Breast epithelium (tissue), 4 donors: ENCODE data around the gene HLA-DQA2. TPM values are rescaled to one million over a fixed set of nuclear protein-coding genes. Genes with fewer than 3 reads are reported as not detected.
"Not testable (repeated sequence)": the region's sequence is repeated elsewhere in the genome, so short reads cannot be mapped to it uniquely, and the experiment has no call there.

Experiments
- DNase-seq, 2 donors: peaks; one replicate each; pipeline ENCODE4 v3.0.0-alpha.2; 2019; ENCODE audit warnings: low spot score in 2 of 2
- H3K27ac ChIP-seq, 2 donors: fragments of 200-600 bp; sonication (generic) in 1 of 2; one replicate each; pipeline ENCODE4 v1.5.1; 2016 to 2019; ENCODE audit warnings: mild to moderate bottlenecking in 1 of 2
- H3K27me3 ChIP-seq, 2 donors: fragments of 200-600 bp; sonication (generic) in 1 of 2; one replicate each; pipeline versions ENCODE4 v1.5.1 to v1.6.0; 2017 to 2019; ENCODE audit warnings: control low read depth in 1 of 2, mild to moderate bottlenecking in 1 of 2
- H3K36me3 ChIP-seq: fragments of 200-600 bp; one replicate; pipeline ENCODE4 v1.5.1; 2019
- H3K4me1 ChIP-seq, 2 donors: fragments of 200-600 bp; sonication (generic); one replicate each; pipeline ENCODE4 v1.5.1; 2016 to 2019; ENCODE audit warnings: control low read depth in 1 of 2
- H3K4me3 ChIP-seq, 3 donors: fragments of 200-600 bp; sonication (generic); 1 replicate in 2 of 3; 2 replicates in 1 of 3; pipeline ENCODE4 v1.5.1; 2016 to 2019; ENCODE audit warnings: mild to moderate bottlenecking in 3 of 3, moderate library complexity in 2 of 3
- H3K9me3 ChIP-seq, 2 donors: fragments of 200-600 bp; sonication (generic) in 1 of 2; one replicate each; pipeline ENCODE4 v1.5.1; 2016 to 2019; ENCODE audit warnings: control low read depth in 1 of 2
- POLR2A ChIP-seq: fragments of 450-650 bp; IDR thresholded peaks from one replicate; pipeline ENCODE4 v1.6.1; 2016; ENCODE audit warnings: antibody characterized with exemption, mild to moderate bottlenecking, moderate library complexity
- POLR2AphosphoS5 ChIP-seq, 3 donors: sonication (generic); formaldehyde crosslinking; IDR thresholded peaks; one replicate each; pipeline ENCODE4 v1.6.1; 2017; ENCODE audit warnings: antibody characterized with exemption in 3 of 3
- intact Hi-C: fragments of 100-400 bp; cut with DNase I; formaldehyde crosslinking; loops from one replicate; pipeline ENCODE4 v1.15.1; 2023; ENCODE audit warnings: low total_unique reads
- total RNA-seq, 3 donors: library from RNA; depleted of rRNA; stranded (reverse); fragments of >200 nt; gene quantifications; one replicate each; pipeline ENCODE4 v1.1.0, GENCODE V29; 2016
- TF ChIP-seq, protein P1 (sequence below), 3 donors: fragments of 450-650 bp; IDR thresholded peaks; one replicate each; pipeline ENCODE4 v1.5.1; 2016 to 2017; ENCODE audit warnings: antibody characterized with exemption in 3 of 3, mild to moderate bottlenecking in 3 of 3, moderate library complexity in 3 of 3

HLA-DQA2 gene
- 1 to 10 TPM in 2 of 3 donors, under 1 TPM in 1; 0.48 to 2.0 (median 2.0) TPM for total RNA-seq

DNA sequence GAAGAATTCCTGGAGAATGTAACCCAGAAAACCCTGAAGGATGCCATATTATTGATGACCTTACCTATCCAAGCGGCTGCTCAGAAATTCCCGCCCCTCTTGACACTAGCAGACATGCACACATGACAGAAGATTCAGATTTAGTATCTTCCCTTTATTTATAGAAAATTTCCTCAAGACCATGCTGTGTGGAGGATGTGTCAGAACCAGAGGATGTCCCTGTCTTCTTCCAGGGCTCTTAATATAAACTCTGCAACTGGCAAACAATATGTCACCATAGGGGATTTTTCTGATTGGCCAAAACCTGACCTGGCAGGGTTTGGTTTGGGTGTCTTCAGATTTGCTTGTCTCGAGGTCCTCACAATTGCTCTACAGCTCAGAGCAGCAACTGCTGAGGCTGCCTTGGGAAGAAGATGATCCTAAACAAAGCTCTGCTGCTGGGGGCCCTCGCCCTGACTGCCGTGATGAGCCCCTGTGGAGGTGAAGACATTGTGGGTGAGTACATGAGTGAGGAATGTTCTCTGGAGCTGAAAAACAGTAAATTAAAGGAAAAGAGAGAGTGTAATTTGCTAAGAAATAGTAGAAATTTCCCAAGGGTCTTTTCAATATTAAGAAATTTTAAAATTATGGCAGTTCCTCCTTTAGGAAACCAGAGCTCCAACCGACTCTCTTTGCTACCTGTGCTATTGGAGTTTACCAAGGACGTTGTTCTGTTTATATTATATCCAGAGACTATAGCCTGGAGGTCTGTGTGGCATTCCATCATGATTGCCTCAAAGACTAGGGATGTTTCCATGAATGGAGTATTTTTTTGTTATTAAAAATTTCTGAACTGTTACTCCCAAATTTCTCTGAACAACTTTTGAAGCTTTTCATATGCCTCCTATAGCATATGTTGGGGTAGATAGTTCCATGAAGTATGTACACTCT lies at the start of gene HLA-DQA2:
TSS of gene HLA-DQA2 (plus strand) at position 361 of the 930 bp plus-strand sequence. CDS start at position 414, 53 bp downstream.
- intact Hi-C loops = no loop called here
- Histone ChIP-seq H3K27me3 (no peaks in the 10 kb centered on the region), H3K27ac (no peak within 1 kb of the TSS), H3K9me3 (no peaks in the 10 kb centered on the region), H3K4me1 (no peaks in the 10 kb centered on the region), H3K36me3 (no peaks in the 10 kb centered on the region), H3K4me3 (no peak within 1 kb of the TSS)
- TF ChIP-seq POLR2AphosphoS5 (IDR thresholded peaks at IDR 0.05) (no peak), POLR2A (no peak)
- TF ChIP-seq, protein P1, sequence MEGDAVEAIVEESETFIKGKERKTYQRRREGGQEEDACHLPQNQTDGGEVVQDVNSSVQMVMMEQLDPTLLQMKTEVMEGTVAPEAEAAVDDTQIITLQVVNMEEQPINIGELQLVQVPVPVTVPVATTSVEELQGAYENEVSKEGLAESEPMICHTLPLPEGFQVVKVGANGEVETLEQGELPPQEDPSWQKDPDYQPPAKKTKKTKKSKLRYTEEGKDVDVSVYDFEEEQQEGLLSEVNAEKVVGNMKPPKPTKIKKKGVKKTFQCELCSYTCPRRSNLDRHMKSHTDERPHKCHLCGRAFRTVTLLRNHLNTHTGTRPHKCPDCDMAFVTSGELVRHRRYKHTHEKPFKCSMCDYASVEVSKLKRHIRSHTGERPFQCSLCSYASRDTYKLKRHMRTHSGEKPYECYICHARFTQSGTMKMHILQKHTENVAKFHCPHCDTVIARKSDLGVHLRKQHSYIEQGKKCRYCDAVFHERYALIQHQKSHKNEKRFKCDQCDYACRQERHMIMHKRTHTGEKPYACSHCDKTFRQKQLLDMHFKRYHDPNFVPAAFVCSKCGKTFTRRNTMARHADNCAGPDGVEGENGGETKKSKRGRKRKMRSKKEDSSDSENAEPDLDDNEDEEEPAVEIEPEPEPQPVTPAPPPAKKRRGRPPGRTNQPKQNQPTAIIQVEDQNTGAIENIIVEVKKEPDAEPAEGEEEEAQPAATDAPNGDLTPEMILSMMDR (IDR thresholded peaks at IDR 0.05) = no peak
- no peak for DNase-seq

- DNase-seq = no peak
- TF ChIP-seq, protein P1 (IDR thresholded peaks at IDR 0.05) = peak in 1 of 3 donors; percentile 39
- TF ChIP-seq POLR2A = no peak
- TF ChIP-seq POLR2AphosphoS5 (IDR thresholded peaks at IDR 0.05) = no peak
- Histone ChIP-seq H3K27ac (no peak overlapping the region), H3K27me3 (no peaks in the 10 kb centered on the region), H3K4me1 (no peaks in the 10 kb centered on the region), H3K4me3 (no peak overlapping the region), H3K36me3 (no peaks in the 10 kb centered on the region), H3K9me3 (no peaks in the 10 kb centered on the region)
- intact Hi-C loops = no loop called here
Observed at GRCh38 chr6:32692019-32692418, 49.2 kb upstream of the HLA-DQA2 start.

- DNase-seq = no peak
- TF ChIP-seq POLR2A (no peak), POLR2AphosphoS5 (IDR thresholded peaks at IDR 0.05) (no peak)
- TF ChIP-seq, protein P1 (IDR thresholded peaks at IDR 0.05) = no peak
- intact Hi-C loops = no loop called here
- no peak overlapping the region for H3K27ac ChIP-seq
- H3K4me1 ChIP-seq = no peaks in the 10 kb centered on the region
- H3K27me3 ChIP-seq = no peaks in the 10 kb centered on the region
- no peak overlapping the region for H3K4me3 ChIP-seq
- H3K9me3 ChIP-seq = no peaks in the 10 kb centered on the region
- no peaks in the 10 kb centered on the region for H3K36me3 ChIP-seq
Observed at GRCh38 chr6:32697031-32697430, 44.2 kb upstream of the HLA-DQA2 start.

DNA sequence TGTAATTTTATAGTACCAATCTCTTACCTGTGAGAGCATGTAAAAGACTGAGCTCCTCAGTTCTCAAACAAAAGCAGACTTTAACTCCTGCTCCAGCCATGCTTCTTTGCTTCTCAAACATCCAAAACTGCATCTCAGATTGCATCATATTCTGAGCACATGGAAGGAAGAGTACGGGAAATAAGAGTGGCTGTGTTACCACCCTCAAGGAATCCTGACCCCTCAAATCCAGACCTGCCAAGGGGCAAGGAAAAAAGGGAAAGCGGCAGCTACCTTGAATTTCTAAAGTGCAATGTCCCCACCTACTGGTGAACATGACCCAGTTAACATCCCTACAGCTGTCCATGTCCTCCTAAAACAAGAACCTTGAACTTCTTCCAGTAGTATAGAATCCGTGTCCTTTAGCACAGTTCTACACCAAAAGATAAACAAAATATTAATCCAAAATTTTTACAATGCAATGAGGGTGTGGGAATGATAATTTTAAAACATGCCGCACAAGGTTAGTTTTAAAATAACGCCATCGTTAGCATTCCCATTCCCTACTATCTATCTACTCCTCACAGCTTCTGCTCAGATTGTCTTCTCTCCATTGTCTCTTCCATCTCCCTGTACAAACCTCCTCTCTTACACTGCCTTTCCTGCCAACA lies 40.7 kb upstream of the HLA-DQA2 start:
- Histone ChIP-seq H3K36me3 (no peaks in the 10 kb centered on the region), H3K4me1 (no peaks in the 10 kb centered on the region), H3K27ac (no peak overlapping the region), H3K27me3 (no peaks in the 10 kb centered on the region), H3K4me3 (no peak overlapping the region), H3K9me3 (no peaks in the 10 kb centered on the region)
- TF ChIP-seq POLR2AphosphoS5 (IDR thresholded peaks at IDR 0.05) = no peak
- TF ChIP-seq, protein P1 (IDR thresholded peaks at IDR 0.05) = peak; percentile 13 to 67 (median 66)
- peak in 1 of 2 donors; percentile 25 for DNase-seq
- intact Hi-C loops = loop anchor here (10.0 kb wide), 1 partner anchor 94 kb away; no protein-coding TSS in a partner anchor

DNA sequence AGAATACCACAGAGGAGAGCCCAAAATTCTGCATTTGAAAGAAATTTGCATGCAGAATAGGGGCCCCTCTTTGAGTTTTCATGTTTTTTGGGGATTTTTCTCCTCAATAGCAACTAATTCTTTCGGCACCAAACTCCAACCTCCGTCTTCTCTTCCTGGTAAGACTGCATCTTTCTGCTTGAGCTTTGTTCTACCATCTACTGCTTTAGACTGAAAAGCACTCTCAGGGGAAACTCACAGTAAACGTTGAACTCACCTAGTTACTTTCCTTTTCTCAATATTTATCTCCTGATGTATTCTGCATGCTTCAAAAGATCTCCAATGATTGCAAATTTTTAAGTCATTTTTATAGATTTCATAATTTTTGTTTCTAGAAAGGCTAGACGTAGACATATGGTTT lies 37.8 kb upstream of the HLA-DQA2 start:
- H3K36me3 ChIP-seq = no peaks in the 10 kb centered on the region
- H3K9me3 ChIP-seq = no peaks in the 10 kb centered on the region
- DNase-seq = no peak
- intact Hi-C loops = loop anchor here (10.0 kb wide), 1 partner anchor 91 kb away; no protein-coding TSS in a partner anchor
- H3K4me1 ChIP-seq = no peaks in the 10 kb centered on the region
- no peak overlapping the region for H3K4me3 ChIP-seq
- H3K27me3 ChIP-seq = no peaks in the 10 kb centered on the region
- no peak overlapping the region for H3K27ac ChIP-seq
- TF ChIP-seq, protein P1 (IDR thresholded peaks at IDR 0.05) = no peak
- TF ChIP-seq POLR2A (no peak), POLR2AphosphoS5 (IDR thresholded peaks at IDR 0.05) (no peak)

- intact Hi-C loops = loop anchor here (10.0 kb wide), 1 partner anchor 90 kb away; no protein-coding TSS in a partner anchor
- not testable (repeated sequence) for H3K4me1 ChIP-seq, DNase-seq, H3K27me3 ChIP-seq, H3K9me3 ChIP-seq, H3K4me3 ChIP-seq, H3K27ac ChIP-seq, H3K36me3 ChIP-seq
Observed at GRCh38 chr6:32705164-32705563, 36.0 kb upstream of the HLA-DQA2 start.
